ENCODE results near the gene SHISA5.

SHISA5 gene

GRCh38 chr3:48428572-48429316 is 75.2 kb downstream of the SHISA5 start:
- peak overlapping the region; percentile 88 for H3K27ac ChIP-seq
- no peak for TF ChIP-seq ZFX (IDR thresholded peaks at IDR 0.05)
- TF ChIP-seq, protein P1, sequence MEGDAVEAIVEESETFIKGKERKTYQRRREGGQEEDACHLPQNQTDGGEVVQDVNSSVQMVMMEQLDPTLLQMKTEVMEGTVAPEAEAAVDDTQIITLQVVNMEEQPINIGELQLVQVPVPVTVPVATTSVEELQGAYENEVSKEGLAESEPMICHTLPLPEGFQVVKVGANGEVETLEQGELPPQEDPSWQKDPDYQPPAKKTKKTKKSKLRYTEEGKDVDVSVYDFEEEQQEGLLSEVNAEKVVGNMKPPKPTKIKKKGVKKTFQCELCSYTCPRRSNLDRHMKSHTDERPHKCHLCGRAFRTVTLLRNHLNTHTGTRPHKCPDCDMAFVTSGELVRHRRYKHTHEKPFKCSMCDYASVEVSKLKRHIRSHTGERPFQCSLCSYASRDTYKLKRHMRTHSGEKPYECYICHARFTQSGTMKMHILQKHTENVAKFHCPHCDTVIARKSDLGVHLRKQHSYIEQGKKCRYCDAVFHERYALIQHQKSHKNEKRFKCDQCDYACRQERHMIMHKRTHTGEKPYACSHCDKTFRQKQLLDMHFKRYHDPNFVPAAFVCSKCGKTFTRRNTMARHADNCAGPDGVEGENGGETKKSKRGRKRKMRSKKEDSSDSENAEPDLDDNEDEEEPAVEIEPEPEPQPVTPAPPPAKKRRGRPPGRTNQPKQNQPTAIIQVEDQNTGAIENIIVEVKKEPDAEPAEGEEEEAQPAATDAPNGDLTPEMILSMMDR (conservative IDR thresholded peaks at IDR 0.05), result no peak

GRCh38 chr3:48428088-48428571 is 75.8 kb downstream of the SHISA5 start:
- peak overlapping the region; percentile 88 for H3K27ac ChIP-seq
- TF ChIP-seq ZFX (IDR thresholded peaks at IDR 0.05), result no peak
- TF ChIP-seq, protein P1 (conservative IDR thresholded peaks at IDR 0.05), result no peak

DNA sequence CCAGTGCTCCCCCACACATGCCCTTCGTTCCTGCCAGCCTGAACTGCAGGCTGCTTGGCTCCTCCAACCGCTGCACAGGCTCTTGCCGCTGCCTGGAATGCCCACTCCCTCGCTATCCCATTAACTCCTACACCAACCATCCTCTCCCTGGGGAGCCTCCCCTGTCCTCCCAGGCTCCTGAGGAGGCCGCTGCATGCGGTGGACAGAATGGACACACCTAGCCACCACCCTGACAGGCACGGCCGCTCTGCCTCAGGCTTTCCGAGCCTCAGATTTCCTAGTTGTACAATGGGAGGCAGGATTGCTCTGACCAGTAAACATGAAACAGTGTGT is 76.4 kb downstream of the SHISA5 start:
- no peak overlapping the region for H3K27ac ChIP-seq
- no peak for TF ChIP-seq ZFX (IDR thresholded peaks at IDR 0.05)
- TF ChIP-seq, protein P1 (conservative IDR thresholded peaks at IDR 0.05), result no peak

DNA sequence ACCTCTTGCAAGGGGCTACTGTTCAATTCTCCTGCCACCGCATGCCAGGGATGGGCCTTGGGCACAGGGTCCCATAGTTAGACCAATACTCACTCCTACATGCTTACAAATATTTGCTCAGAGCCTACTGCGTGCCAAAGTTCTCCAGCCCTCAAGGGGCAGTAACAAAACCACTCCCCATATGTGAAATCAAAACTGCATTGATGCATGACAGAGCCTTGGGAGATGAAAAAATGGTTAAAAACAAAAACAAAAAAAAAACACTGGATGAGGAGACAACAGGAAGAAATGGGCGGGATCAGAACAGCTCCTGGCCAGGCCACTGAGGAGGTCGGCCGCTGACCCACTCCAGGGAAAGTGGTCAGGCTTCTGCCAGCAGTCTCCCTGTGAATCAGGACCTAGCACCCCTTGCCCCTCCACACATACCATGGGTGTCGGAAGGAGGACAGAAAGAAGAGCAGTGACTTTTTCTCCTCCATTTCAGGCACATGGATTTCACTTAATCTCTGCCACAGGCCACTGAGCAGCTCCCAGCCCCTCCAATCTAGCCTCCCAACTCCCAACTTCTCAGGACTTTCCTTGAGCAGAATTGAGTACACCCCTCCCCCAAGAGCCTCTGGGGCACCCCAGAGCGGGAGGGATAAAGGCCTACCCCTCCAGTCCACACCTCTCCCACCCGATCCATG is 76.9 kb downstream of the SHISA5 start:
- H3K27ac ChIP-seq, result no peak overlapping the region

DNA sequence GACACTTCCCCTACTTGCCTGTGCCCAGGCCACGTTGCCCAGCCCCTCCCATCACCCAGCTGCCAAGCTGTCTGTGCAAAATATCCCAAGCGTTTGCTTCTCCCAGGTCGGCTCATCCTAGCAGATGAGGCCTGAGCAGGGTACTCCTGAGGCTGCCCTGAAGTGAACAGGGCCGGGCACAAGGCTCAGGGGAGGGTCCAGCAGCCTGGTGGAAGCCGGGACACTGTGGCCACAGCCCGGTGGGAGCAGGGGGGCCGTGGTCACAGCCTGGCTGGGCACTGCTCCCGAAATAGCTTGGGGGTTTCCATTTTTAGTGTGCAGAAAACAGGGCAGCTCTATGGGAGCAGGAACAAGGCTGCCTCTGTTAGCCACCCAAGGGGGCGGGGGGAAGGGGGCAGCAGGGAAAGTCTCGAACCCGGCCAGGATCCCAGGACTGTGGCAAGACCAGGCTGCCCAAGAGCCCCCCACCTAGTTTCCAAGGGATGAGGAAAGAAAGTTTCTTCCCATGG is 77.5 kb downstream of the SHISA5 start:
- TF ChIP-seq, protein P1 (conservative IDR thresholded peaks at IDR 0.05), result no peak
- no peak for TF ChIP-seq ZFX (IDR thresholded peaks at IDR 0.05)
- no peak overlapping the region for H3K27ac ChIP-seq

More for the DNA sequence above, 76.9 kb downstream of the SHISA5 start:
- TF ChIP-seq, protein P1 (conservative IDR thresholded peaks at IDR 0.05), result no peak
- TF ChIP-seq ZFX (IDR thresholded peaks at IDR 0.05), result no peak

DNA sequence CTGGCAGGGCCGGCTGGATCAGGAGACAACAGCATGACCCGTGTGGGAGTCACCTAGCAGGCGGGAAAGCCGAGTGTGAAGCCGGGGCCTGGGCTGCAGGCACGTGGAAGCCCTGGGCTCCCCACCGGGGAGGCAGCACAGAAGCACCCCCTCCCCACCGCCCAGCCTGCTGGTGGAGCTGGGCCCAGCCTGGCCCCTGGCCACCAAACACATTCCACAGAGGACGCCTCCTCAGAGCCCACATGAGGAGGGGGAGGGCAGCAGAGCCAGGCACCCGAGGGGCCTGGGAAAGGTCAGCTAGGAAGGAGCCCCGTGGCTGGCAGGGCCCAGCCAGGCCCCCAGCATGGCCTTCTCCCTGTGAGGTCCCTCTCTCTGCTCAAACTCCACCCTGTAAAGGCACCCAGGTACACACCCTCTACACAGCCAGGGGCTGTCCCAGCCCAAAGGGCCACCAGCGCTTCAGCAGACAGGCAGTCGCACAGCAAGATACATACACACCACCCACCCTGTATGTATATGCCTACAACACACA is 78.6 kb downstream of the SHISA5 start:
- H3K27ac ChIP-seq, result no peak overlapping the region

More for the DNA sequence above, 78.6 kb downstream of the SHISA5 start:
- TF ChIP-seq, protein P1 (conservative IDR thresholded peaks at IDR 0.05), result no peak
- no peak for TF ChIP-seq ZFX (IDR thresholded peaks at IDR 0.05)
